GM21381 (cell line): Measurements from ENCODE around the gene ATP1A2.

Experiments used
- ATAC-seq: cut with Tn5 transposase; IDR thresholded peaks from one replicate; pipeline ENCODE4 v1.9.1; 2021; ENCODE audit warnings: mild to moderate bottlenecking, moderate library complexity; ENCODE audit not compliant: unreplicated experiment

Gene ATP1A2

DNA sequence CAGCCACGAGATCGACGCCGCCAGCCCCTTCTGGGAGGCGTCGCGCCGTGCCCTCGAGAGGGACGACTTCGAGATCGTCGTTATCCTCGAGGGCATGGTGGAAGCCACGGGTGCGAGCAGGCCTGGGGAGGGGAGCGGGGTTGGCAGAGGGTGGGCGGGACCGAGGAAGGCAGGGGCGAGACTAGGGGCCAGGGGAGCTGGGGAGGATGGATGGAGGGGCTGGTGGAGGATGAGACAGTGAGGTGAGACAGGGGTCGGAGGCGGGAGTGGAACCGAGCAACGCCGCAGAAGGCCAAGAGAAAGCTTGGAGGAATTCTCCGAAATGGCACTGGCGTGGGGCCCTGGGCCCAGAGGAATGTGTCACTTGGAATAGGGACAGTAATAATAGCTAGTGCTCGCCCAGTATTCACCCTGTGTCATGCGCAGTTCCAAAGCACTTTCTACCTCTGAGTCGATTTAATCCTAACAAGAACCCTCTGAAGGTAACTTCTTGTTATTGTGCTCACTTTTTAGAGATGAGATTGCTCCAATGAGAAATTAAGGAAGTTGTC is 30.7 kb upstream of the ATP1A2 start:
- no peak for ATAC-seq

DNA sequence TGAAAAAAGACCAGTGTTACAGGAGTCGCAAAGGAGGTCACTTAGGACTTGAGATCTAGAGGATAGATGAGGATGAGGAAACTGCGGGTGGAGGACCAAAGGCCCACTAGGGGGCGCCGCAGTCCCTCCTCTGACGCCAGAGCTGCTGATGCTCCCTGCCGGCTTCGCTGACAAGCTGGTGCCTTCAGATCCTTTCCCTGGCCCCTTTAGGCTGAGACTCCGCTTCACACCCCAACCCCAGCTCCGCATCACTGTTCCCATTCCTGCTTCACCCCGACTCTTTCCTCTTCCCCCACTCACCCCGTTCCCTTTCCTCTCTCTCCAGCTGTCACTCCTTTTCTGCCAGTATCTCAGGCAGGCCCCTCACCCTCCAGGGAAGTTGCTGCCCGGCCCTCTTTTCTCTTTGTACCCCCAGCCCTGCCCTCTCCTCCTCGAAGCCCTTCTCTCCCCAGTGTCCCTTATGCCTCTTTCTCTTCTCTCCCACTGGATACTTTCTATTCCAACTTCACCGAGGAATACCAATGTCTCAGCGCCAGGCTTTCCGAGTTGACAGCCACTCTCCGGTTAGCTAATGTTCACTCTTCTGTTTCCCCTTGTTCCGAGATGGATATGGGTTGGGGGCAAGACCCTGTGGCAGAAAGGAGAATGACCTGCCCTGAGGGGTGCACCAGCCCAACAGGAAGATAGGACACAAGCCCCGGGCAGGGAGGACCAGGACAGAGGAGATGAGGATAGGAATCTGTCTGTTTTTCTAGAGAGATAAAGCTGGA is 29.7 kb upstream of the ATP1A2 start:
- ATAC-seq = no peak

DNA sequence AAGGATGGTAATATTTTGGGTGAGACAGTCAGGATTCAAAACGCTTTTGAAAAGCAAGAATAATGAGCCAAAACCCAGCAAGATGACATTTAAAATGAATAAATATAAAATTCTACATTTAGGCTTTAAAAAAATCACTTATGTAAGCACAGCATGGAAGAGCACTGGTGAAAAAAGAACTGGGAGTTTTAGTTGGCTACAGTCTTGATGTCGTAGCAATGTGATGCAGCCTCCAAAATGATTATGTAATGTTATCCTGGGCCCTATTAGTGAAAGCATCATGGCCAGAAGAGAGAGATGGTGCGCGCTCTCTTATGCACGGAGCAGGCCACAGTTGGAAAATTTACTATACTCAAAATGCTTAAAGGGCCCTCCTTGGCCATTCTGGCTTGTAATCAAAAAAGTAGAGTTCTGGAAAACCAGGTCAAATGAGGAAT is 29.1 kb upstream of the ATP1A2 start:
- no peak for ATAC-seq

DNA sequence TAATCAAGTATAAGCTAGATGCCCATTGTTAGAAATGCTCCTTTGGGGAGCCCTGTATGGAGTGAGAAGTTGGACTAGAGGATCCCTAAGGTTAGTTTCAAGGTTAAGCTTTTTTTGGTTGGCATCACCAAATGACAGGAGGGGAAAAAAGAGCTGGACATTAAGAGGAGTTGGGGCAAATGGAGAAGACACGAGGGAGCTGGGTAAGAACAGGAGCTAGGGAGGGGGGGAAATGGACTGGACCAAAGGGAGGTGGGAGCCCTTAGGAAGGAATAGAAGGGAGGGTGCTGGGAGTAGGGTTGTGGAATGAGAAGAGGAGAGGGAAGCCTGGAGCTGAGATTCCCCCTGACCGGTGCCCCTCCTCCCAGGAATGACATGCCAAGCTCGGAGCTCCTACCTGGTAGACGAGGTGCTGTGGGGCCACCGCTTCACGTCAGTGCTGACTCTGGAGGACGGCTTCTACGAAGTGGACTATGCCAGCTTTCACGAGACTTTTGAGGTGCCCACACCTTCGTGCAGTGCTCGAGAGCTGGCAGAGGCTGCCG is 28.4 kb upstream of the ATP1A2 start:
- no peak for ATAC-seq

DNA sequence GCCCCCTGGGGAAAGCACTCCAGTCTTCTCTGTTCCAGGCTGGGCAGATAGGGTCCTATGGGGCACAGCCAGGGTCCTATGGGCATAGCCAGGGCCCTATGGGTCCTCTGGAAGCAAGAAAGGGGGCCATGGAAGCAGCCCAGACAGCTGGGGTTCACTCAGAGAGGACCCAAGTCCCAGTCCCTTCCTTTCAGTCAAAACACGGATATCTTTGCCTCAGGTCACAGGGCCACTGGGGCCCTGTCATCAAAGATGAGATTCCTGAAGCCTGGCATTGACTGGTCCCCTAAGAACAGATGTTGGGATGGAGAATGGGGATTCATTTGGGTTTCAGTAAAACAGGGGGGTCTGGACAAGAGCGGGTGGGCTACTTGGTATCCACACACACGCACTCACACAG is 25.7 kb upstream of the ATP1A2 start:
- ATAC-seq = no peak

DNA sequence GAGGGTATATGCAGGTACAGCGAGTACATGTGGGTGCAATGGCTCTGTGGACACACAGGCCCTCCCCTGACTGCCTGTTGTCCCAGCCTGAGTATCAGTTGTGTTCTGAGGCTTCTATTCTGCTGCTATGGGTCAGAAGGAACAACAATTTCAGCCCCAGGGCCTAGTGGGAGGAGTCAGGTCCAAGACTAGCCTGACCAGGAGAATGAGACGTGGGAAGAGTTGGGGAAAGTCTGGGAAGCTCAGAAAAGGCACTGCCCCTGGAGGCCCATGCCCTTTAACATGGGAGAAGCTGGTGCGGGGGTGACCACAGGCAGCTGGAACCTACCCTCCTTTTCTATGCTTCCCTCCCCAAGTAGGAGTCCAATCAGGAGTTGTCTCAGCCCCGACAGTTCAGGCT is 24.8 kb upstream of the ATP1A2 start:
- no peak for ATAC-seq

DNA sequence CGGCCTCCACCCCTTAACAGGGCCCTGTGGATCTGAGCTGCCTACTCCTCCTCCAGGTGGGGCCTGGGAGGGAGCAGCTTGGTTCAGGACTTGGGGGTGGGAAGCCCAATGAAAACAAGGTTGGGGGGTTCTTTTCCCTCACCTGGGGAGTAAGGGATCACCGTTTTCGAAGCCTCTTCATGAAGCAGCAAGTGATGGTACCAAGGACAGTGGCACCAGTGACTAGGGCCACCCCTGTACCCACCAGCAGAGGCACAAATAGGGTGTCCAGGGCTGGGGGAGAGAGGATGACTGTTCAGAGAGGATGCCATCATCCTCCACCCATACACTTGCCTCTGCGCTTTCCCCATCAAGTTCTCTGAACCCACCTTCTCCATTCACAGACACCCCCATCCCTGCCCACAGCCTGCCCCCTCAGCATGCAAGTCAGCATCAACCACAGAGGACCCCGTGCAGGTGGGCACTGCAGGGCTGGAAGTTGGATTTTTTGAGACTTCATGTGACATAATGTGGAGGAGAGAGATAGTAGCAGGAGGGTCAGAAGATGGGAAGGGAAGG is 23.8 kb upstream of the ATP1A2 start:
- ATAC-seq = no peak

DNA sequence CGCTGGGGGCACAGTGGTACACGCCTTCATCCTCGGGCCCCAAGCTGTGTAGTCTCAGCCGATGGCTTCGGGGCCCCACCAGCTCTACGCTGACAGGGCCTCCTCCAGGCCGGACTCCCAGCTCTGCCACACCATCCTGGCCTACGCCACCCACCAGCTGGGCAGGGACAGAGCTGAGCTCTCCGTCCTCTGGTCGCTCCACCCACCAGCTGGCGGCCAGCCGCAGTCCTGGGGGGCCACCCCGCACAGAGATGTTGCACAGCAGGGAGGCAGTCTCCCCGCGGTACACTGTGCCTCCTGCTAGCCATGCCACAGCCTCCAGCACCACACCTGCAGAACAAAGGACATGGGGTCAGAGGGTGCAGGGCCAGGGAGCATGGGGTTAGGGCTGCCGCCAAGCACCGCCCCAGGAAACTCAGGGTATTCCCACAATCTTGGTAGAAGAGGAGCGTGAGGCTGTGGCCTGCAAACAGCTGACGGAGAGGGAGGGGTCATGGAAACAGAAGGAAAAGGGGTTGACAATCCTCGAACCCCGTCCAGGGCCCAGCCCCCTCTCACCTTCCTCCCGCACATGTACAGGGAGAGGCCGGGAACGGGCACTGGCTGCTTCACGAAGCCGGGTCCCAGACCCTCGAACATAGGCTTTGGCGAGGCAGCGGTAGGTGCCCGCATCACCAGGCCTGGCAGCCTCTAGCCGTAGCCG is 23.0 kb upstream of the ATP1A2 start:
- no peak for ATAC-seq

DNA sequence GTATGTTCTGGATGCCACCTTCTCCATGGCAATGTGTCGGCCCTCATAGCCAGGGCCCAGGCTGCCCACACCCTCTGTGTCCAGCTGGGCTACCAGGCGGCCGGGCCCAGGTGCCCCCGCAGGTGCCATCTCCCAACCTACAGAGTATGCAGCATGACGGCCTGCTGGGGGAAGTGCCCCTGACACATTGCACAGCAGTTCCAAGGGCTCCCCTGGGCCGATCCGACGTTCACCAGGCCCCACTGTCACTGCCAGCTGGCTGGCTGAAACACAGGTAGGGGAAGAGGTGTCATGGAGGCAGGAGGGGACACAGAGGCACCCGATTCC is 22.5 kb upstream of the ATP1A2 start:
- no peak for ATAC-seq

DNA sequence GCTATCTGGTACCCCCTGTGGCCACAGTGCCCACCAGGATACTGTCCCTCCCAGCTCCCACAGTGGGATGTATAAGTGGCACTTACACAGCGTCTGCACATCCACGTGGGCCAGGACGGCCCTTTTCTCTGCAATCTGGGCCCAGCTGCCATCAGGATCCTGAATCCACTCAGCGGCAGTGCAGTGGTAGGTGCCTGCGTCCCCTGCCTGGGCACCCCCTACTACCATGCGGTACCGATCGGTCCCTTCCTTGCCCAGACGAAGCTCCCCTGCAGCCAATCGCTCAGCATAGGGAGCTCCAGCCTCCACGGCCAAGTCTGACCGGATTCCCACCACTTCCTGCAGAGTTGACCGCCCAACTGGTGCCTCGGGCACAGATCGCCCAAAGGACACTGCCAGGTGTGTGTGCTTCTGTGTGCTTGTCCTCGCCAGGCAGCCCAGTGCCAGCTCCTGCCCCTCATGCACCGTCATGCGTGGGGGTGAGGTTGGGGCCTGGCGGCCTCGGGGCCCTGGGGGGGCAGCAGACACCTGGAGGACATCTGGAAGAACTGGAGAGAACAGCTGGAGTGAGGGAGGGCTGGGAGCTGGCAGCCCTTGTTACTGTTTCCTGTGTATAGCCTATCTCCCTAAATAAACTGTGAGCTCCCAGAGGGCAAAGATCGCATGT is 21.8 kb upstream of the ATP1A2 start:
- no peak for ATAC-seq

DNA sequence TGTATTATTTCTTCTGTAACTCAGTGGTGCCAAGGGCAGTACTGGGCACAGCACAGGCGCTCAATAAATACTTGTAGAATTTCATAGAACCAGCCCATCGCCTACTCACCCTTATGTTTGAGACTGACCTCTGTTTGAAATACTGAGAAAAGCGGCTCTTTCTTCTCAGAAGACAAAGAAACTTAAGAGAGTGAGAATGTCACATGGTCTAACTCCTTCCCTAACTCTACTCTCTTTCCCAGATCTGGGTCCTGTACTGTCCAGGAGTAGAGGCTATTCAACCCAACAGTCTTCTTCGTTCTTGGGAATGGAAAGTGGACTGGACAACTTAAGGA is 21.3 kb upstream of the ATP1A2 start:
- no peak for ATAC-seq

DNA sequence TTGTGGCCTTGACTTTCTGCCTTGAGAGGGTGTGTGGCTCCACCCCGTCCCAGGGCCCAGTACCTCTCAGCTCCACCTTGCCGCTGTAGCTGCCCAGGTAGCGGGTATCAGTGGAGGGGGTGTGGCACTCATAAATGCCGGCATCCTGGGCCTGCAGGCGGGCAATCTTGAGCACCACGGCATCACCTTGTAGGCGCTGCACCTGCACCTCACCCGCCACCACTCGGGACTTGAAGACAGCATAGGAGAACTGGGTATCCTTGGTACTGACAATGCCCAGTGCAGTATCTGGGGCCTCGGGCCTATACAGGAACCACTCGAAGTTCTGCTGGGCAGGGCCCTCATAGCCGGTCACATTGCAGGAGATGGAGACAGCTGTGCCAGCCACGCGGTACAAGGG is 20.8 kb upstream of the ATP1A2 start:
- no peak for ATAC-seq

DNA sequence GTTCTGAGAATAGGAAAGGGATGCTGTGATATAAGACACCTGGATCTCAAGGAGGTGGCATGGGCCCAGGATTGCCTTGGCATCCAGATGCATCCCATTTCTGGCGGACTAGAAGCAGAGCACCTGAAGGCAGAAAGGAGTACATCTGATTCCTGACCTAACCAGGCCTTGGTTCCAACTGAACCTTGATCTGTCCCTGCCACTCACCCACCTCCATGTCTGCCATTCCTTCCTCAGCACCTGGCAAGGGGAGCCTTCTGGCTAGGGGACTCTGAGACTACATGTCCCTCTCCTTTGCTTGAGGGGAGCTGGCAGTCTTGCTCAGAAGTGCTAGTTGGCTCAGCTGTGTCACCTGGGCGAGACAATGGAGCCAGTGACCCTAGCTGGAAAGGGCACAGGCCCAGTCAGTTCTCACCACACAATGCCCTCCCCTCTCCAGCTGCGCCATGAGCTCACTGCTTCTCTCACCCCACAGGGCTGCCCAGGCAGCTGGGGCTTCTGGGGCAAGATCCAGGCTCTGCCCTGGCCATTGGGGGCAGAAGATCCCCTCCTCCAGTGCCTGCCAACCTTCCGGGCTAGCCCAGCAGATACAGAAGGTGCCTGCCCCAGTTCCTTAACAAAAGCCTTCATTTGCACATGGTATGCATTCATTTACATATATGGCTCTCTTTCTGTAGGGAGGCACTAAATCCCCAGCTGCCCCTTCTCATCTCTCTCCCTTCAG is 20.0 kb upstream of the ATP1A2 start:
- ATAC-seq = no peak

DNA sequence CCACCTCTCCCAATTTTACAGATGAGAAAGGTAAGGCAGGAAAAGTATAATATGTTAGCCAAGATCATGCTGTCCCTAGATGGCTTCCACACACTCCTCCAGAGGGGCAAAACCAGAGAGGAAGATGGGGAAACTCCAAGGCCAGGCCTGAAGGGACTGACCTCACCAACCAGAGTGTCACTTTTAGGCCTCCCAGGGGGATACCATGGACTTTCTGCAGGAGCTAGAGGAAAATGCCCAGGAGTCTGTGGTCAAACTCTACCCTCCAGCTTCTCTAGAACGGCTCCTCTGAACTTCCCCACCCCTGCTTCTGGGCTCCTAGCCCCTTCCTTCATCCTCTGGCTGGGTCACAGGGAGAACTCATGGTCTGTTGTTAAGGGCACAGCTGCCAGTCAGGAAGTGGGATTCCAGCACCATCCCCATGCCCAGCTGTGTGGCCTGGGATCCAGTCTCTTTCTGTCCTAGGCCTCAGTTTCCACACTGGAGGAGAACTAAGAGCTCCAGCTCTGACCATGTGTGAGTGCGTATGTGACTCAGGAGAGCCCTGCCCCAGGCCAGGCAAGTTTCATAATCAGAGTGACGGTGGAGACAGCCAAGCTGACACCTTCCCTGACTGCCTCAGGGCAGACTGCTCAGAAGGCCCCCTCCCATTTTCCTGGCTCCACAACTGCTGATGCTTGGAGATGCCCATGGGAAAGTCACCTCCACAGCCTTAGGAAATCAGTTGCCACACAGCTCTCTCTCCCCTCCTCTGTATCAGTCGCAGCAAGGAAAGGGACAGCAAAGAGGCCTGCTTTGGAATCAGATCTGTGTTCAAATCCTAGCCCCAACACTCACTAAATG is 19.1 kb upstream of the ATP1A2 start:
- no peak for ATAC-seq

DNA sequence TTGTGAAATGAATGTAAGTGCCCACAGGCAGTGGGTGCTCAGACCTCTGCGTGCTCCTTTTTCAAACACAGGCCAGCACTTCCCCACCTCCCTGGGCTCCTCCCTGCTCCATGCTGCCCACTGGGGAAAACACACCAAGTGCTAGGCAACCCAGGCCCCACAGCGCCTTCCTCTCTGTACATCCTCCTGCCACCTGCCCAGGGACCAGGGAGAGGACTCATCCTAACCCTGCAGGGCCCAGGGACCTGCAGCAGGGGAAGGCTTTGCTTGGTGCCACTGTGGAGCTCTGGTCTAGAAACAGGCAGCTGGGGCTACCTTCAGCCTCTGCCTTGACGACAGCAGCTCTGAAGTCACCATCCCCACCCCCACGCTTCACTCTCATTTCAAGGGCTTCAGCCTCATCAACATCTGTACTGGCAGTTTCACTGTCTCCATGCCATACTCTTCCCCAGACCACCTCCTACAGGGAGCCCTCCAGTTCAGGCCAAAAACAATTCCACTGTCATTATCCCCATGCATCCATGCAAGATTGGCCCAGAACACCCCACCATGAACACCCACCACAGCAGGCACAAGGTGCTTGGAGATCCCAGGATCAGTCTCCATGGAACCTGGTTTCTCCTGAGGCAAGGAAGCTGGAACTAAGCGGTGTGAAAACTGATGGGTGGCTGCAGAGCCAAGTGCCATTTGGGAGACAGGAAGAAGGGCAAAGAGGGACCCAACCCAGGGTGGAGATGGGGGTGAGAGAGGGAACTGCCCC is 18.2 kb upstream of the ATP1A2 start:
- no peak for ATAC-seq

DNA sequence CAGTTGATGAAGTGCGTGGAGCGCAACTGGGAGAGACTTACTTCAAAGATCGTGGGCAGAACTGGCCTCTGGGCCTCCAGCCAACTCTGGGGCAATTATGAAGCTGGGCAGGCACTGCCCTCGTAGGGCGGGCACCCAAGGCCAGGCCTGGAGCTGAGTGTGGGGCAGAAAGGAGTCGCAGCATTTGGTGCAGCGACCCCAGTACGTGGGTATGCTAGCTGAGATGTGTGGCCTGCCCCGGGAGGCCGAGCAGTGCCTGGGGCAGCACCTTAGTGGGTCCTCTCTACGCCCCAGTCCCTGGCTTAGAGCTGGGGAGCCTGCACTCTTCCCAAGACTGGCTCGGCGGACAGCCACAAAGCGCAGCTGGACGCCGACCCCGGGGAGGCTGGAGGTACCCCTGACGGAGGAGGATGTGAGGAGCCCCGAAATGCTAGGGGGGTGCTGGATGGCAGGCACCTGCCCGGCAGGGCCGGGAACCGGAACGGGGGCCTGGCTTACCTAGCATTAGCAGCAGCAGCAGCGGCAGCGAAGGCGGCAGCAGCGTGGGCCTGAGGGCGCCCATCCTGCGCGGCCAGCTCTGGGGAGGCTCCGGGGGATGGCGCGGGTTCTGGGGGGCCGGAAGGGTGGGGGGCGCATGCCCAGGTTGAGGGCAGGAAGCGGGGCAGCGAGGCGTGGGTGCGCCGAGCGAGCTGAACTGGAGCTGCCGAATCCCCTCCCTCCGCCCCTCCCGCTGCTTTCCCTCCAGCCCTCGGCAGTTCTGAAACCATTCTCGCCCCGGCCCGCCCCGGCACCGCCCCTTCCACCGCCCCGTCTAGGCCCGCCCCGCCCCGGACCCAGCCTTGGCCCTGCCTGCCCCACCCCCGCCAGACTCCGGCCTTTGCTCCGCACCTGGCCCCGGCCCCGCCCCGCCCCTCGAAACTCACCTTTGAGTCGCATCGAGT is 17.4 kb upstream of the ATP1A2 start, which contains the start of gene IGSF8:
Gene IGSF8 (minus strand): TSS at position 709 of the 941 bp plus-strand sequence. CDS start 147 bp downstream, at position 562.
- peak; percentile 55 for ATAC-seq

DNA sequence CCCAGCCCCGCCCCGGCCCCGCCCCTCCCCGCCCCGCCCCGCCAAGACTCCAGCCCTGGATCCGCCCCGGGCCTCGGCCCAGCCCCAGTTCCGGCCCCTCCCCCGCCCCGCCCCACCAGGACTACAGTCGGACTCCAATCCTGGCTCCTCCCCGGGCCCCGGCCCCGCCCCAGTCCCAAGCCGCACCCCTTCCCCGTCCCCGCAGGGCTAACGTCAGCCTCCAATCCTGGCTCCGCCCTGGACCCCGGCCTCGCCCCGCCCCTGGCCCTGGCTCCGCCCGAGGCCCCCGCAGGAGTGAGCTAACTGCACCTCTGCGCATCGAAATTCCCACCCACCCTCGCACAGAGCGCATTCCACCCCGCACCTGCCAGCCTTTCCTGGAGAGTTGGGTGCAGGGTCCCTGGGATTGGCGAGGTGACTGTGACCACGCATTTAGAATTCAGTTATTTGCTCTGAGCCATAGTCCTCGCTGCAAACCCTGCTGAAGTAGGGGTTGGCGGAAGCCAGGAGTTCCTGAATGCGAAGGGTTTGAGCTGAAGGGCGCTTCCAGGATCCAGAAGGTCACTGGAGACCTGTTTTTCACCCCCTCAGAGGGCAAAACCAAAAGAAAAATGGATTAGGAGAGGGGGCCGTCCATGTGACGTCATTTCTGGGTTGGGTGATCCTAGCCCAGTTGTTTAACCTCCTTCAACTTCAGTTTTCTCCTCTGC is 16.6 kb upstream of the ATP1A2 start:
- peak; percentile 84 for ATAC-seq
